ENCODE measurements around the gene FAAH2. TPM values are rescaled to one million over a fixed set of nuclear protein-coding genes. Genes with fewer than 3 reads are reported as not detected.

FAAH2 gene
- total RNA-seq, 1 donor from 2014 or later: 3.1 TPM

DNA sequence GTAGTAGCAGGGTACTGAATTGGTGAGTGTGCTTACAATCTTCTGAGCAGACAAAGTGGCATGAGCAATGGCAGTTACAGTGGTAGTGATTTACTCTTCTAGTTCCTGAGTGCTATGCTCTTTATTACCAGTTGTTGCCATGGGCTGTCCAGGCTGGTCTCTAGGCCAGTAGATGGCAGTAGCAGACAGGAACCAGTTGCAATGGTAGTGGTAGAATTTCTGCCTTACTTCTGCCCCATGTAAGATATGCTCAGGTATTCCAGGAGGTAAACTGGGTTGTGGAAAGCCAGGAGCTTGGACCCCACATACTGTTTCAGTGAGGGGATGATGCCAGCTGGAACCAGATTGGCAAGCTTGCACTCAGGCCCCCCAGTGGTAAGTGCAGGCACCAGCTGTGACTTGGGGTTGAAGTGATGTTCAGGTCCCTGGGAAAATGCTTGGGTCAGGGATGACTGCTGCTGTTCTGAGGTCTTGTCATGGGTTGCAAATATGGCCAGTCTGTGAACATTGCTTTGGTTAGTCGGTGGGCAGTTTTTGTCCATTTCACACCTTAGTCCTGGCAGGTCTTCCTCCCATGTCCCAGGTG, 242.3 kb downstream of the FAAH2 start:
- no peaks in the 10 kb centered on the region for H3K27me3 Mint-ChIP-seq
- ChIA-PET CTCF (no interaction called here), POLR2A (no interaction called here)
- H3K4me1 Mint-ChIP-seq: no peaks in the 10 kb centered on the region
- H3K27ac Mint-ChIP-seq: no peak overlapping the region
- ATAC-seq (ENCODE audit: low read depth) (no peak), DNase-seq (no peak)
- no peak for TF ChIP-seq CTCF (IDR thresholded peaks at IDR 0.05)
- no peak overlapping the region for H3K4me3 Mint-ChIP-seq
- intact Hi-C loops (cut with micrococcal nuclease): no loop called here
- no peaks in the 10 kb centered on the region for H3K36me3 Mint-ChIP-seq (ENCODE audit: low read depth)
- H3K9me3 Mint-ChIP-seq: peaks cover 4% of the 10 kb centered on the region

Other genes with a start within 250 kb of the FAAH2 start
- 11.0 and 16.2 TPM in 2 replicates for gene SPIN2B, start 165.2 kb upstream of the FAAH2 start, total RNA-seq
- 1.2 and 1.6 TPM in 2 replicates for gene SPIN2A, start 149.3 kb upstream of the FAAH2 start, total RNA-seq